Activated T-cell treated with anti-CD3 and anti-CD28 coated beads for 48 hours (primary cell): Measurements from ENCODE around the gene SCAF4.
A peak's percentile ranks its signal among the peaks of the same experiment; 100 is the strongest.
"Not testable (repeated sequence)": the region's sequence is repeated elsewhere in the genome, so short reads cannot be mapped to it uniquely, and the experiment has no call there.

Source experiments
- DNase-seq: peaks from one replicate; pipeline ENCODE4 v3.0.0-alpha.2; 2020; ENCODE audit warnings: low read depth

The SCAF4 gene, protein sequence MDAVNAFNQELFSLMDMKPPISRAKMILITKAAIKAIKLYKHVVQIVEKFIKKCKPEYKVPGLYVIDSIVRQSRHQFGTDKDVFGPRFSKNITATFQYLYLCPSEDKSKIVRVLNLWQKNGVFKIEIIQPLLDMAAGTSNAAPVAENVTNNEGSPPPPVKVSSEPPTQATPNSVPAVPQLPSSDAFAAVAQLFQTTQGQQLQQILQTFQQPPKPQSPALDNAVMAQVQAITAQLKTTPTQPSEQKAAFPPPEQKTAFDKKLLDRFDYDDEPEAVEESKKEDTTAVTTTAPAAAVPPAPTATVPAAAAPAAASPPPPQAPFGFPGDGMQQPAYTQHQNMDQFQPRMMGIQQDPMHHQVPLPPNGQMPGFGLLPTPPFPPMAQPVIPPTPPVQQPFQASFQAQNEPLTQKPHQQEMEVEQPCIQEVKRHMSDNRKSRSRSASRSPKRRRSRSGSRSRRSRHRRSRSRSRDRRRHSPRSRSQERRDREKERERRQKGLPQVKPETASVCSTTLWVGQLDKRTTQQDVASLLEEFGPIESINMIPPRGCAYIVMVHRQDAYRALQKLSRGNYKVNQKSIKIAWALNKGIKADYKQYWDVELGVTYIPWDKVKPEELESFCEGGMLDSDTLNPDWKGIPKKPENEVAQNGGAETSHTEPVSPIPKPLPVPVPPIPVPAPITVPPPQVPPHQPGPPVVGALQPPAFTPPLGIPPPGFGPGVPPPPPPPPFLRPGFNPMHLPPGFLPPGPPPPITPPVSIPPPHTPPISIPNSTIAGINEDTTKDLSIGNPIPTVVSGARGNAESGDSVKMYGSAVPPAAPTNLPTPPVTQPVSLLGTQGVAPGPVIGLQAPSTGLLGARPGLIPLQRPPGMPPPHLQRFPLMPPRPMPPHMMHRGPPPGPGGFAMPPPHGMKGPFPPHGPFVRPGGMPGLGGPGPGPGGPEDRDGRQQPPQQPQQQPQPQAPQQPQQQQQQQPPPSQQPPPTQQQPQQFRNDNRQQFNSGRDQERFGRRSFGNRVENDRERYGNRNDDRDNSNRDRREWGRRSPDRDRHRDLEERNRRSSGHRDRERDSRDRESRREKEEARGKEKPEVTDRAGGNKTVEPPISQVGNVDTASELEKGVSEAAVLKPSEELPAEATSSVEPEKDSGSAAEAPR

DNA sequence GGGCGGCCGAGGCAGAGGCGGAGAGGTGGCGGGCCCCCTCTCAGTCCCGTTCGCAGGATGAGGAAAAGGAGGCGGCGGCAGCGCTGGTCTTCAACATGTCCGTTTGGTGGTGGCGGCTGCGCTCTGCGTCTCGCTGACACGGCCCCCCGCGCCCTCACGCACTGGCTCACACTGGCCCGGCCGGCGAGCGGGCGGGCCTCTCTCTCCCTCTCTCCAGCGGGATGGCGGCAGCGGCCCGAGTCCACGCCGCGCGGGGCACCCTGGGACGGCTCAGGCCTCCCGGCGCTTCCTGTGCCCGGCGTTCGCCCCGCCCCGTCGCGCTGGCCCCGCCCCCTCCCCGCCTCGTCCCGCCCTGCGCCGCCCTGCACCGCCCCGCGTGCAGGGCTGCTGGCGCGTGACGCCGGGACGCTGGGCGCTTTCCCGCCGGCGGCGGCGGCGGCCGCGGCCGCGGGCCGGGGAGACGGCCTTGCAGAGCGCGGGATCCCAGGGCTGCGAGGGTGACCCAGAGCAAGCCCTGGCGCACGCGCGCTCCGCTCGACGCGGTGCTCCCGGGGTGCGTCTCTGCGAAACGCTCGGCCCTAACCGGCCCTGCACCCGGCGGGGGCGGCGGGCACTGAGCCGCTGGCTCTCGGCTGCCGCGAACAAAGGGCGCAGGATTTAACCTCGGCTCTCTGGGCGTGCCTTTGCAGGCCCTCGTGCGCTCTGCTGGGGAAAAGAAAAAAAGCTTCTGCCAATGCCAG is at the start of gene SCAF4:
Gene SCAF4 (minus strand): TSS at position 262 of the 740 bp plus-strand sequence. CDS start 426 bp downstream, outside the sequence.
- DNase-seq, result peak; percentile 87

DNA sequence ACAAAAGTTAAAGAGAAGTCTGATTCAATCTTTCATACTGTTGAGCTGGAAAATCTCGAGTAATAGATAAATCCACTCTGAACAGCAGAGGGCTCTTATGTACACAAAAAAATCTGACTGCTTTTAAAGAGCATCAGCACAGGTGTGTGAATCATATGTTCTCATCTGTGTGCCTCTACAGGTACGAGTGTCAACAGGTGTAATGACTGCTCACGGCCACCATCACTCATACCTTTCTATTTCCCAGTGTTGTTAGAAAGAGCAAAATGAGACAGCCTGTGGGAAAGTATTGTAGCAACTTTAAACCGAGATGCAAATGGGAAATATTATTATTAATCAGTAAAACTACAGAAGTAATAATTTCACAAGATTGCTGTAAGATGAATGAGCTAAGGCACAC is 49.0 kb upstream of the SCAF4 start:
- DNase-seq, result no peak

DNA sequence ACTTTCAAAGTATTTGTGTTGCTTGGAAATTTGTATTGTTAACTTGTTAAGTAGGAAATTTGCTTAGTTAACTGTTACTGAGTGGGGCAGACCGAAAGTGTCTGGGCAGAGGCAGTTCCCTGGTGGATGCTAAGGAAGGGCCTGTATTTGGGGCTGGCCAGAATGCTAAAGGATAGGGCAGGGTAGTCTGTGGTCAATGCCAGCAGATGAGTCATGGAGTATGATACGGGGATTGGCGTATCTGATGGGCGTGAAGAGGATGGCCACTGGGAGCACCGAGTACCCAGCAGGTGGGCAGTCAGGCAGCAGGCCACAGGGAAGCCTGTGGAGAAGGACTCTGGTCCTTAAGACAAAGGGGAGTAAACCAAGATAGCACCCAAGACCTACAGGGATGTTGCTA is 46.6 kb upstream of the SCAF4 start:
- DNase-seq, result no peak

DNA sequence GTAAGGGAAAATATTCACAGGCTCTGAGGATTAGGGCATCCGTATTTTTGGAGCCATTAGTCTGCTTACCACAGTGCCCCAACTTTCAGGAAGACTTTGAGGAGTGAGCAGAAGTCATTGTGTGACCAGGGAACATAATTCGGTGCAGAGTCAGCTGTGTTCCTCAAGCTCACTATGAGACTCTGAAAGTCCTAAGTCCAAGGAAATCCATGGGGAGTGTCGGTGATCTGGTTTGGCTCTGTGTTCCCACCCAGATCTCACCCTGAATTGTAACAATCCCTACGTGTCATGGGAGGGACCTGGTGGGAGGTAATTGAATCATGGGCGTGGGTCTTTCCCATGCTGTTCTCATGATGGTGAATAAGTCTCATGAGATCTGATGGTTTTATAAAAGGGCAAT is 45.9 kb upstream of the SCAF4 start:
- DNase-seq, result no peak

DNA sequence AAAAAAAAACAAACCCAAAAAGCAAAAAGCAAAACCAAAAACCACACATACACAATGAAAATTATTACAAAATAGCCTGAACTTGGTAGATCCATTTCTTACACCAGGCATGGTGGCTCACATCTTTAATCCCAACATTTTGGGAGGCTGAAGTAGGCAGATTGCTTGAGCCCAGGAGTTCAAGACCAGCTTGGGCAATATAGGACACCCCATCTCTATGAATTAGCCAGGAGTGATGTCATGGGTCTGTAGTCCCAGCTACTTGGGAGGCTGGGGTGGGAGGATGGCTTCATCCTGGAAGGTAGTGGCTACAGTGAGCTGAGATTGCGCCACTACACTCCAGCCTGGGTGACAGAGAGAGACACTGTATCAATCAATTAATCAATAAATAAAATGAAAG is 42.1 kb upstream of the SCAF4 start:
- no peak for DNase-seq

DNA sequence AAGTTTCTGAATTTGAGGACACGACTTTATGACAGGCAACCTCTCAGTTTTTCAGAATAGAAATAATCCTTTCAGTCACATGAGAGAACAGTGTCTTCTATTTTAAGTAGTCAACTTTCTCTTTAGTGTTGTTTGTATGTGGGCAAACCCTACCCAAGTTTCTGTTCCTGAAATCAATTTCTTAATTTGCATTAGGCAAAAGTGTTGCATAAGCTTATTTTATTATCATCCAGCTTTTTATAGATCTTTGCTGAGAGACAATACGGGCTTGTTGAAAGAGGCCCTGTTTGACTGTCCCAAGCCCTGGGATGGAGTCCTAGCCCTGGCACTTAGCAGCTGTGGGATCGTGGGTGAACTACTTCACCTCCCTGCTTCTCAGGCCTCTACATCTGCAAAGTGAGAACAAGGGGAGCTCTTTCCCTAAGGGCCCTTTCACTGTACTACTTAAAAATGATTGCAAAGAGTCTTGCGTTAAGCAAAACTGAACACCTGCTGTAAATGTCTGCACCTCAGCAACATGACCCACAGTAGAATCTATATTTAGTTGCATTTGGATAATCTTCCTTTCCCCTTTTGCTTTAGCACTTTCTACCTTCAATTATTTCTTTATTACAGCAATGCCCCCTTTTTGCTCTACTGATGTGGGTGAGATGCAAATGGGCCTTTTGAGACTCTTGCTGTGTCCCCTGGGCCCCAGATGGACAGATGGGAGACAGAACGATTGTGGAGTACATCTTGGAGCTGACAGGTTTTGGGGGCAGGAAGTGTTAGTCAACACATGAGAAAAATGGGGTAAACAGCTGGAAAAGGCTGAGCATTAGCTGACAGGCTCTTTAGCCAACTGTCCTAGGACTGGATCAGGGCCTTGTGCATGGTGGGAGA is 41.0 kb upstream of the SCAF4 start:
- no peak for DNase-seq

DNA sequence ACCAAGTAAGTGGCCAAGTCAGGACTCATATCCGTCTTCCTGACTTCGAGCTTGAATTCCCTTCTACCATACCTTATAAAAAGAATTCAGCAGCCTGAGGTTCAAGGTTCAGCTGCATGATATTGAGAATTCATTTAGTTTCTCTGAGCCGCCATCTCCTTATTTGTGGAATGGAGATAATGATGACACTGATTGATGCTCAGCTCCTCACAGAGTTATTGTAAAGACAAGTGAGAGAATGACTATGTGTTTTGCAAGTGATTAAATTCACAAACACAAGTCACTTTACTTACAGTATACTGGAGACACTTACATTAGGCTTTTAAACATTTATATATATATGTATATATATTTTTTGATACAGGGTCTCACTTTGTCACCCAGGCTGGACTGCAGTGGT is 39.8 kb upstream of the SCAF4 start:
- DNase-seq, result no peak

DNA sequence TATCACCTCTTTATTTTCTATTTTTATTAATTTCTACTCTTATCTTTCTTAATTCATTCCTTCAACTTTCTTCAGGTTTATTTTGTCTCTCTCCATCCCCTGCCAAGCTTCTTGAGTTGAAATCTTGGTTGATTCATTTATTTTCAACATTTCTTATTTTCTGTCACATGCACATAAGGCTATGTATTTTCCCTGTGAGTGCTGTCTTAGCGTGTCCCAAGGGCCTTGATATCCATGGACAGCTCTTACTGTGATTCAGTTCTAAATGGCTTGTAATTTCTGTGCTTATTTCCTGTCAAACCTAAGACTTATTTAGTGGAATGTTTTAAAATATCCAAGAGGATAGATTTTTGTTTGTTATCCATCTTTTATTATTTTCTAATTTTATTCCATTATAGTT is 36.8 kb upstream of the SCAF4 start:
- no peak for DNase-seq

DNA sequence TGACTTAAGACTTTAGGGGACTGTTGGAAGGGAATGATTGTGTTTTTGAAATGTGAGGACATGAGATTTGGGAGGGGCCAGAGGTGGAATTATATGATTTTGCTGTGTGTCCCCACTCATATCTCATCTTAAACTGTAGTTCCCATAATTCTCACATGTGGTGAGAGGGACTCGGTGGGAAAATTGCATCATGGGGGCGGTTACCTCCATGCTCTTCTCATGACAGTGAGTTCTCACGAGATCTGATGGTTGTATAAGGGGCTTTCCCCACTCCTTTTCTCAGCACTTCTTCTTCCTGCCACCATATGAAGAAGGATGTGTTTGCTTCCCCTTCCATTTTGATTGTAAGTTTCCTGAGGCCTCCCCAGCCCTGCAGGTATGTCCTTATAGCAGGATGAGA is 35.0 kb upstream of the SCAF4 start:
- DNase-seq, result no peak

DNA sequence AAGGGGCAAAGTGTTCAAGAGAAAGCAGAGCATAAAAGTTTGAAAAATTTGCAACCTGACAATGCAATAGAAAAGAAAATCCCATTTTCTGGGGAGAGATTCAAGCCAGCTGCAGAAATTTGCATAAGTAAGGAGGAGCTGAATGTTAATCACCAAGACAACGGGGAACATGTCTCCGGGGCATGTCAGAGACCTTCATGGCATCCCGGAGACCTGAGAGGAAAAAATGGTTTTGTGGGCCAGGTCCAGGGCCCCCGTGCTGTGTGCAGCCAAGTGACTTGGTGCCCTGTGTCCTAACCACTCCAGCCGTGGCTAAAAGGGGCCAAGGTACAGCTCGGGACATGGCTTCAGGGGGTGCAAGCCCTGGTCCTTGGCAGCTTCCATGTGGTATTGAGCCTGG is 33.9 kb upstream of the SCAF4 start:
- not testable (repeated sequence) for DNase-seq

DNA sequence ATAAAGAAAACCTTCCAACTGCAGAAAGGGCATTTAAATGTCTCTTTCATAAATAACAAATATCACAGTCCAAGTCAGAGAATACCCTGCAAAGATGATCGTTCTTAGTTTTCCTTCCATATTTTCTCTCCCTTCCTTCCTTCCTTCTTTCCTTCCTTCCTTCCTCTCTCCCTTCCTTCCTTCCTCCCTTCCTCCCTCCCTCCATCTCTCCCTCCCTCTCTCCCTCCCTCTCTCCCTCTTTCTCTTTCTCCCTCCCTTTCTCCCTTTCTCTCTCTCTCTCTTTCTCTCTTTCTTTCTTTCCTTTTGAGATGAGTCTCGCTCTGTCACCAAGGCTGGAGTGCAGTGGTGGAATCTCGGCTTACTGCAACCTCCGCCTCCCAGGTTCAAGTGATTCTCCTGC is 29.0 kb upstream of the SCAF4 start:
- no peak for DNase-seq

DNA sequence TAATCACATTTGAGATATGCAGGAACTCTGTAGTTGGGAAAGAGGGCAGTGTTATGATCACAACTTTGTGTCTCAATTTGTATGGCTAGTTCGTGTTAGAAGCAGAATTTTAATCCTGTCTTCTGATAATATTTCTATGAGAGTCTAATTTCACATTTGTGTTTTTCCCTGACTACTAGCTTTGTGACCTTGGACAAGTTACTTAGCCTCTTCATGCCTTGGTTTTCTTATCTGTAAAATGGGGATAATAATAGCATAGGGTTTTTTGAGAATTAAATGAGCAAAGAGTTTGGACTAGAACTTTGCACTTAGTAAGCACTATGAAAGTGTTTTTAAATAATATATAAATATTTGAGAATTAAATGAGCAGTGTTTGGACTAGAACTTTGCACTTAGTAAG is 24.9 kb upstream of the SCAF4 start:
- DNase-seq, result no peak

DNA sequence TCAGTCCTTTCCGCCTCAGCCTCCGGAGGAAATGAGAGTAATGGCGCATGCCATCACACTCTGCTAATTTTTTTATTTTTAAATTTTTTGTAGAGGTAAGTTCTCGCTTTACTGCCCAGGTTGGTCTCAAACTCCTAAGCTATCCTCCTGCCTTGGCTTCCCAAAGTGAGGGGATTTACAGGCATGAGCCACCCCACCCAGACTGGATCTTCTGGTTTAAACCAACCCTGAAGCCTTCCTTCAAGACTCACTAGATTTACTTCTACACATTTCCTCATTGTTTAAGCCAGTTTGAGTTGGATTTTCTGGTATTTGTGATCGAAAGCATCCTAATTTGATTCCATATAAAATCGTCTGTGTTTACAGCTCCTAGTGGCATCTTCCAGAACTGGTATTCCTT is 23.1 kb upstream of the SCAF4 start:
- no peak for DNase-seq

DNA sequence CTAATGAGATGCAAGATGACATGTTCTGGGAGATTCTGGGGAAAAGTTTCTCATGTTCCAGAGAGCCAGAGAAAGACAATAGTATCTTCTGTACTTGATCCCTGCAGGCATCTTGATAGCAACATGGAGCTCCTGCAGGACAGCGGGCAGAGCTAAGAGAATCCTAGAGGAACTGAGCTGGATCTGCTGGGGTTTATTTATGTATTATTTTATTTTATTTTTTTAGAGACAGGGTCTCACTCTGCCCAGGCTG is 22.7 kb upstream of the SCAF4 start:
- DNase-seq, result no peak

DNA sequence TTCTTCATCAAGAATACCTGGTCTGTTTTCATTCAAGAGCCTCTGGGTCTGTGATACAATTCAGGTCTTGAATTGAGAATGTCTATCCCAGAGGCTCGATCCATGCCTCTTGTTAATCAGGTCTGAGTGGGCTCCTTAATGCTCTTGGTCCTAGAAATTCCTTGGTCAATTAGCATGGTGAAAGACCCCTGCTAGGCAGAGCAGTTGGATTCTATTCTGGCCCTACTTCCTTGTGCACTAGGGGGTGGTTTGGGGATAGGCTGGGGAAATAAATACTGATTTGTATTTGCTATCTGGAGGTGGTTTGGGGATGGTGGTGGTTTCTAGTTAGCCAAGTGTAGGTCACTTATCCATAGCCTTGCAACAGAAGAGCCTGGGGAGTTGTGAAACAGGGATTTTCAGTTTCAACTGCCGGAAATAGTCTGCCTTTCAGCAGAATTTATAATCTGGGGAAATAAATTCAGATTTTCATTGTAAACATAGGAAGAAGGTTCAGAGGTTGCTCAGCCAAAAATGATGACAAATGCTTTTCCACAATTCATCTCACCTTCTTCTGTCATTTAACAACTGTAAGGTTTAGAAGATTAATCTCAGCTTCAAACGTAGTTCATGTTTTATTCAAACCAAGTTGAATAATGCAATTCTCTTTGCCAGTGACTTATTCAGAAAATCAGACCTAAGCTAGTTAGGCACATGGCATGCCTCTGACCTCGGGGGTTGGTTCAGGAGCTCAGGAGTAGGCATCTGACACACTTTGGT is 22.2 kb upstream of the SCAF4 start:
- no peak for DNase-seq

DNA sequence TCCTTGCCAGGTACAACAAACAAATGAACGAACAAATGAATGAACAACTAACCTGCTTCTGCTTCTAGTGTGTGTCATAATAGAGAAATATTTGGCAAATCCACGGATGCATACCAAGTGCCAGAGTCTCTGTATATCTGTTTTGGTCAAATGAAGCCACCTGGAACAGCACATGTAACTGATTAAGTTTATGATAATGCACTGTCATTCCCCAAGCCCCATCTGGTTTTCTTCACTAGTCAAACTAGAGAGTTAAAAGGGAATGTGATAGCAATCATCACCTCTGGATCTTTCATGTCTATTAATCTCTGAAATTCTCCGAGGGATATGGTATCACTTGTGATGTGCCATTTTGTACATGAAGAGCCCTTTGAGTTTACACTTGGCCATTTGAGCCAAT is 21.0 kb upstream of the SCAF4 start:
- DNase-seq, result no peak

DNA sequence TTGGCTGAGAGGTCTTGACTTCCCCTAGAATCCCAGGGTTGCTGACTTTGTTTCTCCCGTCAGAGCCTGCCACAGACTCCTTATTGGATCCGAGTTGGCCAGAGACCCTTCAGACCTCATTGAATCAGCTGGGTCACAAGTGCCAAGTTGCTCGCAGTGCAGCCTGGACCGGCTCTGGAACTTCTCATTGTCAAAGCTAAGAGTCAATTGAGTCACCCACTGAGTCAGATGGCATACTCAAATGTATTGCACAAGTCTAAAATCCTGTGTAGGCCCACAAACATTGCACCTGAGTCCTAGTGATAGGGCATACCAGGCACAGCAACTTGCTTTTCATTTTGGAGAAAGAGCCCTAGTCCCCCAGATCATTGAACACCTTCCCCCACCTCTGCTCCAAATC is 20.4 kb upstream of the SCAF4 start:
- no peak for DNase-seq

DNA sequence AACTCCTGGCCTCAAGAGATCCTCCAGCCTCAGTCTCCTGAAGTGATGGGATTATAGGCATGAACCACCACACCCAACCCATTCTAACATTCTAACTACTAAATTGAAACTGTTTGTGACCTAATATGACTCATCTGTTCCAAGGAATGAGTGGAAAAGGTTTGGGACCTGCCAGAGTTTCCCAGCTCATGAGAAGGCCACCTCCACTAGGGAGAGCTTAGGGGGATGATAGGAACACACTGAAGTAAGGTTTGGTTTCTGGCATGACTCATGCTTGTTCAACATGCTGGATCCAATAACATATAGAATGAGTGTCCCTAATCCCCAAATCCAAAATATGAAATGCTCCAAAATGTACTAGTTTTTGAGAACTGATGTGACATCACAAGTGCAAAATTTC is 18.9 kb upstream of the SCAF4 start:
- no peak for DNase-seq

DNA sequence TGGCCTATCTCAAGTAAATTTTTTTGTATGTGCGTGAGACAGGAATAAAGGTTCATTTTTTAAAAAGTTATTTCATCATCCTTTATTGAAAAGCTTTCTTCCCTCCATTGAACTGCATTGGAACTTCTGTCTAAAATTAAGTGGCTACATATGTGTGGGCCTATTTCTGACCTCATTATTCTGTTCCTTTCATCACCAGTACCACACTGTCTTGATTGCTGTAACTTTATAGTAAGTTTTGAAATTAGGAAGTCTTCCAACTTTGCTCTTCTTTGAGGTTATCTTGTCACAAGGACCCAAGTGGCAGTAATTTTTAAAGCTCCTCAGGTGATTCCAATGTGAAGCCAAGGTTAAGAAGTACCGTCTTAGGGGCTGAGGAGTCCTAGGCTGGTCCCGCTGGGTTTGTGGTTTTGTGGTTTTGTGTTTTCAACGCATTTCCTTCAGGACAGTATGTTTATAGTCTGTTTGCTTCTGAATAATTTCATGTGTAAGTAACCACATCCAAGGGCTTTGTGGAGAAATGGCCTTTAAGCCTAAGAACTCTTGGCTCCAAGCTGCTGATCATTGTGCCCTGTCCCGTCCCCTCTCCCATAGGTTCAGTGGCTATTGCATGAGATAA is 12.4 kb upstream of the SCAF4 start:
- no peak for DNase-seq

DNA sequence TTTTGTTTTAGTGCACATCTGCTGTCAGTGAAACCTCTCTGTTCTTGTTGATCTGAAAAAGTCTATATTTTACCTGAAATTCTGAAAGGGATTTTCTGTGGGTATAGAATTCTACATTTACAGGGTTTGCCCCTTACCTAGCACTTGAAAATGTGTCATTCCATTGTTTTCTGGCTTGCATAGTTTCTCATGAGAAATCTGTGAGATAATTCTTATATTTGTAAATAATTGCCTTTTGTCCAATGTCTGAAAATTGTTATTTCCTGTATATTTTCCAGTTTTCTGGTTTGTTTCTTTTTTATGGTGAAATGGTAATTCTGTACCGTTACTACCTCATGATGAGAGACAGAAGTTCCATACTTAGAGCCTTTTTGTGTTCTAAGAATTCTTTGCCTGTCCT is 11.8 kb upstream of the SCAF4 start:
- no peak for DNase-seq
